GM19351 (cell line): ENCODE results near the gene MAST2.
"Not testable (repeated sequence)": the region's sequence is repeated elsewhere in the genome, so short reads cannot be mapped to it uniquely, and the experiment has no call there.

Experiments
- ATAC-seq: cut with Tn5 transposase; IDR thresholded peaks from one replicate; pipeline ENCODE4 v1.9.1; 2021; ENCODE audit warnings: mild to moderate bottlenecking, moderate library complexity; ENCODE audit not compliant: unreplicated experiment

MAST2 gene

DNA sequence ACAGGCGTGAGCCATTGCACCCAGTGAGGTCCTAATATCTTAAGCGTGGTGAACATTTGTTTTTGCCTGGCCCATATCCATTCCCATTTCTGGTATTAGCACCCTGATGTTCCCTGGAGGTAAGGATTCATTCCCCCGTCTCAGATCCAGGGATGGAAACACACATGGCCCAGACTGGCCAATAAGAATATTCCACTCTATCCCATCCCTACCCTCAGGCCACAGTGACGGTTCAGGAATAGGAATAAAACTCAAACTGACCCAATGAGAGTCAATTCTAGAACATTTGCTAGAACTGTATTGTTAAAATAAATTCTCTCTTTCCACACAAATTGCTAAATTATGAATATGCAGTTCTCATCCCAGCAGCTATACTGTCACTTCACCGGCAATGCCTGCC, 252.9 kb downstream of the MAST2 start:
- ATAC-seq = no peak

DNA sequence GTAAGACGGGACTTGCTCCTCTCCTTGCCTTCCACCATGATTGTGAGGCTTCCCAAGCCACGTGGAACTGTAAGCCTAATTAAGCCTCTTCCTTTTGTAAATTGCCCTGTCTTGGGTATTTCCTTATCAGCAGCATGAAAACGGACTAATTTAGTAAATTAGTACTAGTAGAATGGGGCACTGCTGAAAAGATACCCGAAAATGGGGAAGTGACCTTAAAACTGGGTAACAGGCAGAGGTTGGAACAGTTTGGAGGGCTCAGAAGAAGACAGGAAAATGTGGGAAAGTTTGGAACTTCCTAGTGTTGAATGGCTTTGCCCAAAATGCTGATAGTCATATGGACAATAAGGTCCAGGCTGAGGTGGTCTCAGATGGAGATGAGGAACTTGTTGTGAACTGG, 253.8 kb downstream of the MAST2 start:
- ATAC-seq = not testable (repeated sequence)

DNA sequence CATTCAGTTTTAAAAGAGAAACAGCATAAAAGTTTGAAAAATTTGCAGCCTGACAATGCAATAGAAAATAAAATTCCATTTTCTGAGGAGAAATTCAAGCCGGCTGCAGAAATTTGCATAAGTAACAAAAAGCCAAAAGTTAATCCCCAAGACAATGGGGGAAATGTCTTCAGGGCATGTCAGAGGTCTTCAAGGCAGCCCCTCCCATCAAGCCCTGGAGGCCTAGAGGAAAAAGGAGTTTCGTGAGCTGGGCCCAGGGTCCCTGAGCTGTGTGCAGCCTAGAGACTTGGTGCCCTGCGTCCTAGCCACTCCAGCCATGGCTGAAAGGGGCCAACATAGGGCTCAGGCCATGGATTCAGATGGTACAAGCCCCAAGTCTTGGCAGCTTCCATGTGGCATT, 254.4 kb downstream of the MAST2 start:
- ATAC-seq = no peak

DNA sequence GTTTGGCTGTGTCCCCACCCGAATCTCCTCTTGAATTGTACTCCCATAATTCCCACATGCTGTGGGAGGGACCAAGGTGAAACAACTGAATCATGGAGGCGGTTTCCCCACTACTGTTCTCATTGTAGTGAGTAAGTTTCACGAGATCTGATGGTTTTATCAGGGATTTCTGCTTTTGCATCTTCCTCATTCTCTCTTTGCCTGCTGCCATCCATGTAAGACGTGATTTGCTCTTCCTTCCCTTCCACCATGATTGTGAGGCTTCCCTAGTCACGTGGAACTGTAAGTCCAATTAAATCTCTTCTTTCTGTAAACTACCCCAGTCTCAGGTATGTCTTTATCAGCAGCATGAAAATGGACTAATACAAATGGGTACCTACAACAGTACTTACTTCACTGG, 255.5 kb downstream of the MAST2 start:
- ATAC-seq = no peak

DNA sequence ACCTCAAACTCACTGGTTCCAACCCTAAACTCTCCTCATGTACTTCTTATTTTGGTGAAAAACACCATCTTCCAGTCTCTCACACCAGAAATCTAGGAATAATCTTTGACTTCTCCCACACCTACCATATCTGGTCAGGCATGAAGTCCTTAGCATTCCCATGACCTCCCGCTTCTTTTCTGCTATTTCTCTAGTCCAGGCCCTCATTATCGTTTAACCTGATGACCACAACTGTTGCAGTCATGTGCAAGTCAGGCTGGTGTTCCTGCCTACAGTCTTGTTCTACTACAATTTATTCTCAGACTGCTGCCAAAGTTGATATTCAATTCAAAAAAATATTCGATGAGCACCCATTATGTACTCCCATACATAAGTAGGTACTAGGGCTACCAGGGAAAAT, 257.7 kb downstream of the MAST2 start:
- no peak for ATAC-seq

DNA sequence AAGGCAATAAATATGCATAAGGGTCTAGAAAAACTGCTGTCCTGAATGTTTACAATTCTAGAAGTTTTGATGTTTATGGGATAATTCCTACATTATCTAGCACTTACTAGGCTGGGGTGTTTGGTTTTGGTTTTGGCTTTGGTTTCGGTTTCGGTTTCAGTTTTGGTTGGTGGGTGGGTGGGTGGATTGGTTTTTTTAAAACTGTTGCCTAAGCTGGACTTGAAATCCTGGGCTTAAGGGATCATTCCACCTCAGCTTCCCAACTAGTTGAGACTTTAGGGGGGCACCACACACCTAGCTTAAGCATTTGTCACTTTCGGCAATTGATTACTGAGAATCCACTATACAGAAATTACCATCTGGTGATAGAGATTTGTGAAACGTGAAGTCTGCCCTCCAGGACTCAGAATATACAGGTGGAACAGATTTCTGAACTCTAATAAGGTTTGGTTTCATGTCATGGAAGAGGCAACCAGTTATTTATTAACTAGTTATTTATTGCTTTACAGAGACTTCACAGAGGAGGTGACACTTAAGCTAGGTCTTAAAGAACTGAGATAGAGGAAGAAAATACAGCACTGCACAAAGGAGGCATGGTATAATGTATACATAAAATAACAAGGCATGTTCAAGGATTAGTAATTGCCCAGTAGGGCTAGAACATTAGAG, 259.4 kb downstream of the MAST2 start:
- no peak for ATAC-seq

DNA sequence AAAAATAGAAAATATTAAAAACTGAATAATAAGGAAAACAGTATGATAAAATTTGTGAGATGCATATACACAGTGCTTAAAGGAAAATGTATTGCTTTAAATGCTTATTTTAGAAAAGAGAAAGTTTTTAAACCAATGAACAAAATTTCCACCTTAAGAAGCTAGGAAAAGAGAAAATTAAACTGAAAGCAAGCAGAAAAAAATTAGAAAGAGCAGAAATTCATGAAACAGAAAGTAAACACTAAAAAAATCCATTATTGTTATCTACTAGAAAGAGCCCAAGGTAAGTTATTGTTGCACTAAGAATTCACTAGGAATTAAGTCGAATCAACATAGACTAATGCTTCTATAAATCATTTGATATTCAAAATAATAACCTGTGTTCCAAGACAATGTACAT, 261.3 kb downstream of the MAST2 start:
- ATAC-seq = no peak

DNA sequence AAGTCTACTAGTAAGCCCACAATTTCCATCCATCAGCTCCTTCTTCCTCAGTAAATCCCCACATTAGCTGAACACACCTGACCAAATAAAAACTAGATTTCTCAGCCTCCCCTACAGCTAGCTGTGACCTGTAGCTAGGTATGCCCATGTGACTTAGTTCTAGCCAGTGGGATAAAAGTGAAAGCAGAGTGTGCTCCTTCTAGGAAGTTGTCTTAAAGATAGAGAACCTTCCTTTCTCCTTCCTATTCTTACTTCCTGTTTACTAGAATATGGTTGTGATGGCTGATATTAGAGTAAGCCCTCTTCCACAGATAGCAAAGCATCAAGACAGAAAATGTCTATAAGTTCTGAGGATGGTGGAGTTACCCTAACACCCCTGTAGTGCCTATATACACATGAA, 262.0 kb downstream of the MAST2 start:
- no peak for ATAC-seq

DNA sequence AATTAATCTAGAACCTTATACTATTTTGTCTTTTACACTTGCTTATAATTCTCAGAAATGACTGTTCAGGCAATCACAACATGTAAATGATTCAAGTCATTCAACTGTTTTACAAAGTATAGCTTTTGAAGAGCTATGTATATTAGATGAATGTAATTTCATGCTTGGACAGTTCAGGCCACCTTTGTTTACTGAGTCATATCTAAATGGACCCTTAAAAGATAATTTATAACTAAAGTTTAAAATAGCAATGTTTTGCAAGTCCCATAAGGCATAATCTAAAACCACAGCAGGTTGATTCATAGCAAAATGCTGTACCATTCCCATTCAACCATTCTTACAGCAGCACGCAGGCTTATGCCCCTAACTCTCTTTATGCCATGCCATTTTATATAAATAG, 264.2 kb downstream of the MAST2 start:
- no peak for ATAC-seq

DNA sequence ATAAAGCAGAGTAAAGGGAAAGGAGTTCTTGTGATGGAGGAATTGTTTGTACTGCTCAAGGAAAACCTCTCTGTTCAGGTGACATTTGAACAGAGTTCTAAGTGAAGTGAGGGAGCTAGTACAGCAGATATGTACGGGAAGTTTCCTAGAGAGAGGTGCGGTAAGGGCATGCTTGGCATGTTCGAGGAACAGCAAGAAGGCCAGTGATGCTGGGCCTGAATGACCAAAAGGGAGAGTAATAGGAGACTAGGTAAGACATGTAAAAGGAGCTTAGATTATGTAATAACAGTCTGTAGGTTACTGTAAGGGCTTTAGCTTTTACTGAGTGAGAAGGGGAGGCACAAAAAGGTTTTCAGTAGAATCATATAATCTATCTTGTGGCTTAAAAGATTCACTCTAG, 265.1 kb downstream of the MAST2 start:
- ATAC-seq = no peak

DNA sequence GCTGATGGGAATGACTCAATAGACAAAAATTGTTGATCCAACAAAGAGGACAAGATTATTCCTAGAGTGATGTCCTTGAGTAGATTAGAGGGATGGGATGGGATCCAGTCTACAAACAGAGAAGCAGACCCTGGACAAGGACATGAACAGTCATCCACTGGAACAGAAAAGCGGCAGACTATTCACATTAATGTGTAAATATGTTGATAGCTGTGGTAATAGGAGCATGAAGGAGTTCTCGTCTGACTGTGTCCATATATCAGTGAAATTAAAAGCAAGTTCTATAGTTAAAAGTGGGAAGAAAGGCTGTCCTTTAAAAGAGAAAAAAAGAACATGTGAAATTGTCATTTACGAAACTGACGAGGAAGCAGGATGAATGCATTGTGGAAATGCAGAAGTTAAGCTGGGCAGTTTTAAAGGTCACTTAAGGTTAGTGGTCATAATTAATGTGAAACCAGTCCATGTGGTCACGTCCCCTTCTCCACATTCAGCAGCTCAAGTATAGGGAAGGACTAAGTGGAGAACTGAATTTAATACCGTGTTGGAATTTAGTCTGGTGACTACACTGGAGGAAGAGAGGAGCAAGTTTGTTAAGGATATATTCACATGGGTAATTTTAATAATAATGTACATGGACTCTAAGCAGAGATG, 266.9 kb downstream of the MAST2 start:
- ATAC-seq = no peak

DNA sequence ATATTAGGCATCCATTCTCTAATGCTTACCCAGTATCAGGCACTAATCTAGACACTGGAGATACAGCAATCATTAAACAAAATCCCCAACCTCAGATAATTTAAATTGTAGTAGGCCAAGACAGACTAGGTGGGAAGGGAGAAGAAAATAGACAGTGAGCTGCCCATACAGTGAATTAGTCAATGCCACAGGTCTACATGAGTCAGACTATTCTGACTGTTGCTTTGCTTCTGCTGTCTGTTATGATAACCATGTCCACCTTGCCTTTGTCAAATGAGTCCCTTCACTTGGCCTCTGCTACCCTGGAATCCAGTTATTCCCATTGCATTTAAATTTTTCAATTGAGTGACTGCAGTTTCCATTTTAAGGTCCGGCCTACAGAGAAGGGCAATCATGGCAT, 269.6 kb downstream of the MAST2 start:
- ATAC-seq = no peak

DNA sequence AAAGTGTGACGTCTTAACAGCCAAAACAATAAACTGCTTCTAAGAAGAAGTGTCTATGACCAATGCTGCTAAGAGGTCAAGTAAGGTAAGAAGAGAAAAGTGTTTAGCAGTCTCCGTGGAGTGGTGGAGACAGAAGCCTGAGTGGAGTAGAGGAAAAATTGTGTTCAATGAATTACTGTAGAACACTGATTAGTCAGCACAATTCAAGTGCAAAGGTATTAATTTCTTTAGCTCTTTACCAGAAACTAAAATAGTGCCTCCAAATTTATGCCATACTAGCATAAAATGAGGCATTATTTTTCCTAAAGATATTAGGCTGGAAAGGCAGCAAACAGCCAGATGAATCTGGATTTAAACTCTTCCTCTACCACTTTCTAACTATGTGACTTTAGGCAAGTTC, 272.9 kb downstream of the MAST2 start:
- ATAC-seq = no peak

DNA sequence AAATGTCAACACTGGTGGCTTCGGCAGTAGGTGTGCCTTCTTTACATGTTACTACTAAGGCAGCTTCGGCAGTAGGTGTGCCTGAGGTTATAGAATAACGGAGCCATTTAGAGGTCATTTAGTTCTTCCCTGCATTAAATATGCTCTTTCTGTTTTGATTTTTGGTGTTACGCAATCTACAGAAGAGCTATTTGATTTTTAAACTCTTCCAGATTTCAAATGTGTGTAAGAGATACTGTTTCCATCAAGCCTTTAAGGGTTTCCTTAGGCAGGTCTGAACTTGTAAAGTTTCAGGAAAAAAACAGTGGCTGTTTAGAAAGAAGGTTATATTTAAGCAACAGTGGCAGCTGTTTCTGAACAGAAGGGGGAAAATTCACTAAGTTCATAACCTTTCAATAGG, 274.2 kb downstream of the MAST2 start:
- ATAC-seq = no peak

DNA sequence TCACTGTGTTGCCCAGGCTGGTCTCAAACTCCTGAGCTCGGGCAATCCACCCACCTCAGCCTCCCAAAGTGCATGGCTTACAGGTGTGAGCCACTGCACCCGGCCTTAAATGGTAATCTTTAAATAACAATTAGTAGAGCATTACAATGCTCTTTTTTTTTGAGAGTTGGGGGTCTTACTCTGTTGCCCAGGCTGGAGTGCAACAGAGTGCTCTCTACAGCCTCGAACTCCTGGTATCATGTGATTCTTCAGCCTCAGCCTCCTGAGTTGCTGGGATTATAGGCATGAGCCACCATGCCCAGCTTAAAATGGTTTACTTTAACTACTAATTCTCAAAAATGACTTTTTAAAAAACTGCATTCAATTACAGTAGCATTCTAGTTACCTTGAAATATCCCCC, 276.8 kb downstream of the MAST2 start:
- no peak for ATAC-seq

DNA sequence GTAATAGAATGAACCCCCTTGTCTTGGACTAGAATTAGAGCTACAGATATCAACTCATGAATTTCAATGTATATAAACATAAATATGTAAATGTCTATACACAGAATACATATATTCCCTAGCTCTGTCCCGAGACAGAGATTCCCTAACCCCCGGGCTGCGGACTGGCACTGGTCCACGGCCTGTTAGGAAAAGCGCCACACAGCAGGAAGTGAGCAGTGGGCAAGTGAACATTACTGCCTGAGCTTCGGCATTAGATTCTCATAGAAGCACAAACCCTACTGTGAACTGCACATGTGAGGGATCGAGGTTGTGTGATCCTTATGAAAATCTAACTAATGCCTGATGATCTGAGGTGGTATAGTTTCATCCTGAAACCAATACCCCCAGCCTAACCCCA, 277.8 kb downstream of the MAST2 start:
- no peak for ATAC-seq

DNA sequence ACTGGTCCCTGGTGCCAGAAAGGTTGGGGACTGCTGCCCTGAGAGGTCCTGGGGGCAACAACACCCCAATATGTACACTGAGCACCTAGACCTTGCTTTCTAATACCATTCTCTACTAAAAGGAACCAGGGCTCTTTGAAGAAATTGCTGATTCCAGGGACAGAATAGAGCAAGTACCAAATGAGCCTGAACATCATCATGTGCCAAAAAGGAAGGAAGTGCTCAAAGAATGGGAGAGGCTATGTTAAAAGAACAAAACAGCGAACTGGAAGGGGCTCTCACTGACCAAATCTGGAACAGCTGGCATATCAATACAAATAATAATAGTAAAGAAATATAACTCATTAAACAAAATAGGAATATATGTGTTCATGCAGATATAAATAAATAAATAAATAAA, 278.2 kb downstream of the MAST2 start:
- ATAC-seq = no peak

DNA sequence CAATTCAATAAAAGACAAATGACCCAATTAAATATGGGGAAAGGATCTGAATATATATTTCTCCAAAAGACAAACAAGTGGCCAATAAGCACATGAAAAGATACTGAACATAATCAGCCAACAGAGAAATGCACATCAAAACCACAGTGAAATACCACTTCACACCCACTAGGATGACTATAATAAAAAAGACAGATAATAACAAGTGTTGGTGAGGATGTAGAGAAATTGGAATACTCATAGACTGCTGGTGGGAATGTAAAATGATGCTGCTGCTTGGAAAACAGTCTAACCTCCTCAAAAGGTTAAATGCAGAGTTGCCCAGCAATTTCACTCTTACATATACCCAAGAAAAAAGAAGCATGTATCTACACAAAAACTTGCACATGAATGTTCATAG, 280.2 kb downstream of the MAST2 start:
- ATAC-seq = no peak

DNA sequence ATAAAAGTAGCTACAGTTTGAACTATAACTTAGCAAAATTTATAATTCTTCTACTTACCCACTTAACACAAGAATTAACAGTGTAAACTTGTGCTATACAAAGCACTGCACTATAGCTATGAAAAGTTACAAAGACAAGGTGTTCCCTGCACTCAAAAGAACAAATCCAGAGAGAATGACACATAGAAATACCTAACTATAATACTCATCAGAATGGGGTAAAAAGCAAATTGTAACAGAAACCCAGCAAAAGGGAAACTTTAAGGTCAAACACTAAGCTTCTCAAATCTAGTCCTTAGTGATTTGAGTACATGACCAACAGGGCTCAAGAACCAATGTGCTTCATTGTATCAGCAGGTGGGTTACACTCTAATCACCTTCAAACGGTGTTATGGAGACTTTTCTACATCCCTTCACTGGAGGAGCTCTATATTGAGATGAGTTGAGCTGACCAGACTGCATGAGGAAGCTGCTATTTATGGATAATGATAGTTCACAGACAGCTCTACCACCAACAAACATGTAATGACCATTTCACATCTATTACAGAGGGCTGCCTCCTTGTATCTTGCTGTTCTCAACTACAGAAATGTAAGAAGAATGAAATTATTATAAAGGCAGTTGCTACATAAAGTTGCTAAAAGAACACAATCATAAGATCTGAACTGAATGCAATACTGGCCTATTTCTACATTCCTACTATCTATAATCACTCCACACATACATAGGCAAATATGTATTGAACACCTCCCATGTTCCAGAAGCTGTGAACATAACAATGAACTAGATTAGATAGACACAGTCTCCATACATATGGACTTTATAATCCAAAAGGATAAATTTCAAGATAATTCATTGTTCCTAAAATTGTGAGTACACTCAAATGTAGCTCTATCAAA, 281.4 kb downstream of the MAST2 start:
- no peak for ATAC-seq
